ENCODE measurements around the gene DUSP9. TPM values are rescaled to one million over a fixed set of nuclear protein-coding genes. Genes with fewer than 3 reads are reported as not detected.

The DUSP9 gene
- total RNA-seq, 1 donor from 2014 or later = 0.74 TPM

DNA sequence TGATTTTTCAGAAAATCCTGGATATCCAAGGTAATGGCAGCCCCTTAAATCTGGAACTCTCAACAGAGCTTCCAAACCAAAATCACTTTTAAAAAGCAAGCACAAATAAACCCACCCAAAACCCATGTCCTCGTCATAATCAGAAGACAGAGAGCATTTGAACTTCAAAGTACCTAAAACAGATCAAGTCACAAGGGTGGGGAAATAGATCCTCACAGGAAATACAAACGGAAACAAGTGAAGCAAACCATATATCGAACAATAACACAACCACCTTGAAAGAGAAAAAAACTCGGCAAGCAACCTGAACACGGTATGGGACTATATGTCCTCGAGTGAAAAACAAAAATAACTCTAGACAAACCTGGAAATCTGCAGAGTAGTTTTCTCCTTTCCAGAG lies 32.2 kb upstream of the DUSP9 start:
- intact Hi-C loops (cut with DNase I) = no loop called here

DNA sequence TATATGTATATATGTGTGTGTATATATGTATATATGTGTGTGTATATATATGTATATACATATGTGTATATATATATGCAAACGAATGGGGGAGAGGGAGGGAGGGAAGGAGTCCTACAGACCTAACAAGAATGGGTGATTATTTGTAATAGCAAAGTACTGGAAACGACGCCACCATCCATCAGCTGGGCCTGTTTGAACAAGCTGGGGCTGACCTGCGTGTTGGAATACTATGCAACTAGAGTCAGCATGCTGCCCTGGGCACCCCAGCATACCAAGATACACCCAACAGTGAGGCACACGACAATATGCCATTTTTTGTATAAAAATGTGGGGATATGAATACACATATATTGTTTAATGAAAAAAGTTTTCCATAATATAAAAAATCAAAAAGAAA lies 26.4 kb upstream of the DUSP9 start:
- DNase-seq (ENCODE audit: extremely low spot score in 2 of 2) = no peak
- no peak overlapping the region for H3K27ac ChIP-seq
- no peak overlapping the region for H3K4me3 ChIP-seq
- intact Hi-C loops (cut with DNase I) = no loop called here
- H3K4me1 ChIP-seq = no peaks in the 10 kb centered on the region
- TF ChIP-seq, protein P1, sequence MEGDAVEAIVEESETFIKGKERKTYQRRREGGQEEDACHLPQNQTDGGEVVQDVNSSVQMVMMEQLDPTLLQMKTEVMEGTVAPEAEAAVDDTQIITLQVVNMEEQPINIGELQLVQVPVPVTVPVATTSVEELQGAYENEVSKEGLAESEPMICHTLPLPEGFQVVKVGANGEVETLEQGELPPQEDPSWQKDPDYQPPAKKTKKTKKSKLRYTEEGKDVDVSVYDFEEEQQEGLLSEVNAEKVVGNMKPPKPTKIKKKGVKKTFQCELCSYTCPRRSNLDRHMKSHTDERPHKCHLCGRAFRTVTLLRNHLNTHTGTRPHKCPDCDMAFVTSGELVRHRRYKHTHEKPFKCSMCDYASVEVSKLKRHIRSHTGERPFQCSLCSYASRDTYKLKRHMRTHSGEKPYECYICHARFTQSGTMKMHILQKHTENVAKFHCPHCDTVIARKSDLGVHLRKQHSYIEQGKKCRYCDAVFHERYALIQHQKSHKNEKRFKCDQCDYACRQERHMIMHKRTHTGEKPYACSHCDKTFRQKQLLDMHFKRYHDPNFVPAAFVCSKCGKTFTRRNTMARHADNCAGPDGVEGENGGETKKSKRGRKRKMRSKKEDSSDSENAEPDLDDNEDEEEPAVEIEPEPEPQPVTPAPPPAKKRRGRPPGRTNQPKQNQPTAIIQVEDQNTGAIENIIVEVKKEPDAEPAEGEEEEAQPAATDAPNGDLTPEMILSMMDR (IDR thresholded peaks at IDR 0.05) = no peak
- no peak for TF ChIP-seq POLR2AphosphoS5 (IDR thresholded peaks at IDR 0.05; ENCODE audit: insufficient read depth in 1 of 2, low read depth in 1 of 2)
- TF ChIP-seq POLR2A (IDR thresholded peaks at IDR 0.05) = no peak
- peaks cover 4% of the 10 kb centered on the region for H3K27me3 ChIP-seq
- H3K9me3 ChIP-seq = no peaks in the 10 kb centered on the region
- H3K36me3 ChIP-seq = no peaks in the 10 kb centered on the region

More for the DNA sequence above, 32.2 kb upstream of the DUSP9 start:
- Histone ChIP-seq H3K36me3 (no peaks in the 10 kb centered on the region), H3K4me3 (no peak overlapping the region), H3K27ac (no peak overlapping the region), H3K9me3 (no peaks in the 10 kb centered on the region), H3K4me1 (peaks cover 4% of the 10 kb centered on the region), H3K27me3 (no peaks in the 10 kb centered on the region)
- TF ChIP-seq, protein P1 (IDR thresholded peaks at IDR 0.05) = no peak
- TF ChIP-seq POLR2AphosphoS5 (IDR thresholded peaks at IDR 0.05; ENCODE audit: insufficient read depth in 1 of 2, low read depth in 1 of 2) (no peak), POLR2A (IDR thresholded peaks at IDR 0.05) (no peak)
- DNase-seq (ENCODE audit: extremely low spot score in 2 of 2) = no peak

DNA sequence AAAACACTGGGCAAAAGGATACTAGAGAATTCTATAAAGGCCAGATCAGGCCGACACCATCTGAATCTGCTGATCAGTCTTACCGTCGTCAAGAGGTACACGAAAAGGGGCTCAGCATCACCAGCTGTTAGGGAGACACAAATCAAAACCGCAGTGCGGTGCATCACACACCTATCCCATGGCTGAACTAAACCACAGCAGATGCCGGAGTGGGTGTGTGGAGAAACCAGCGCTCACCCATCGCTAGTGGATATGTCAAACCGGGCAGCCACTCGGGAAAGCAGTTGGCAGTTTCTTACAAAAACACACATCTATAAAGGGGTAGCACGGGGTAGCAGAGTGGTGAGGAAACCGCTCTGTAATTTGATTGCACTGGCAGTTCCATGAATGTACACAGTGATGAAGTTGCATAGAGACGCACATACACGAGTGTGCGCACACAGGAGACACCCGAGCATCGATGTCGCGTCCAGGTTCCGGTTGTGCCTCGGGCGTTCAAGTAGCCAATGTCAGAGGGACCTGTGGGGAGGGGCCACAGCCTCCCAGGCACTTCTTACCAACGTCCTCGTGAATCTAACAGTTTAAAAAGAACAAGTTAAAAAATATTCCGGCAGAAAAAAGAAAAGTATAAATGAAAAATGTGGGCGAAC lies 24.9 kb upstream of the DUSP9 start:
- DNase-seq (ENCODE audit: extremely low spot score in 2 of 2) = no peak
- Histone ChIP-seq H3K27me3 (peaks cover 4% of the 10 kb centered on the region), H3K4me3 (no peak overlapping the region), H3K27ac (no peak overlapping the region), H3K9me3 (no peaks in the 10 kb centered on the region), H3K36me3 (no peaks in the 10 kb centered on the region), H3K4me1 (no peaks in the 10 kb centered on the region)
- TF ChIP-seq POLR2A (IDR thresholded peaks at IDR 0.05) (no peak), POLR2AphosphoS5 (IDR thresholded peaks at IDR 0.05; ENCODE audit: insufficient read depth in 1 of 2, low read depth in 1 of 2) (no peak)
- TF ChIP-seq, protein P1 (IDR thresholded peaks at IDR 0.05) = no peak
- intact Hi-C loops (cut with DNase I) = no loop called here

DNA sequence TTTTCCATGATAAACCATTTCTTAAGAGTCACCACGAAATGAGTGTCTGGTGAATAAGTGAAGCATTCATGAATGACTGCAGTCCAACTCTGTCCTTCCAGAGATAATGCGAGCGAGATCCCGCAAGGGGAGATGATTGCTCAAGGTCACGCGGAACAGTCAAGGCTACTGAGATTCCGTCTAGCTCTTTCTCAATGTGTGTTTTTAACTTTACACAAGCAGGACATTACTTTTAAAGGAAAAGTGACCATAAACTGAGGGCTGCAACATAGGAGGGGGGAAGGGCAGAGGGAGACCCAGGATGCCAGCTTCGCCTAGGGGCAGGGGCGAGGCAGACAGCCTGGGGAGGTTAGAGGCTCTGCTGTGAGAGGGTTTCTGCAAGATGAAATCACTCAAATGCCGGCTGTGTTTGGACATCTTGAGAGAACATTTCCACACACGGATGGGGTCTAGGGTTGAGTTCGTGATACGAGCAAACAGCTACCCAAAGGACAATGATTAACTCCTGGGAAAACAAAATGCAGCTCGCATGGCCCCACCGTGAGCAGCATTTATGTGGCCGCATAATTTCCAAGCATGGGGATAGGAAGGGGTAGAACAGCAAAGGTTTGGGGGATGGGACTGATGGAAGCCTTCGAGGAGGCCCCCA lies 24.2 kb upstream of the DUSP9 start:
- Histone ChIP-seq H3K9me3 (no peaks in the 10 kb centered on the region), H3K36me3 (no peaks in the 10 kb centered on the region), H3K27ac (no peak overlapping the region), H3K4me3 (no peak overlapping the region), H3K27me3 (peaks cover 4% of the 10 kb centered on the region), H3K4me1 (no peaks in the 10 kb centered on the region)
- DNase-seq (ENCODE audit: extremely low spot score in 2 of 2) = no peak
- TF ChIP-seq POLR2AphosphoS5 (IDR thresholded peaks at IDR 0.05; ENCODE audit: insufficient read depth in 1 of 2, low read depth in 1 of 2) (no peak), POLR2A (IDR thresholded peaks at IDR 0.05) (no peak)
- TF ChIP-seq, protein P1 (IDR thresholded peaks at IDR 0.05) = no peak
- intact Hi-C loops (cut with DNase I) = no loop called here
